ENCODE measurements around the gene ANKS4B. TPM values are rescaled to one million over a fixed set of nuclear protein-coding genes. Genes with fewer than 3 reads are reported as not detected.
"Not testable (repeated sequence)": the region's sequence is repeated elsewhere in the genome, so short reads cannot be mapped to it uniquely, and the experiment has no call there.

Gene ANKS4B
- total RNA-seq, 1 experiment from 2014 or later: 0.07 TPM

- TF ChIP-seq NR1H2 (CRISPR knock-in tag; IDR thresholded peaks at IDR 0.05) (no peak), ZNF263 (CRISPR knock-in tag; IDR thresholded peaks at IDR 0.05; ENCODE audit: low read depth) (no peak), RORB (CRISPR knock-in tag; IDR thresholded peaks at IDR 0.05) (no peak), EMX1 (CRISPR knock-in tag; IDR thresholded peaks at IDR 0.05) (no peak), CBFB (CRISPR knock-in tag; IDR thresholded peaks at IDR 0.05; ENCODE audit: low read depth) (no peak), ZNF219 (CRISPR knock-in tag; IDR thresholded peaks at IDR 0.05; ENCODE audit: borderline replicate concordance) (no peak)
These were observed 38.8 kb downstream of the ANKS4B start (continued) for GRCh38 chr16:21272253-21272652.

DNA sequence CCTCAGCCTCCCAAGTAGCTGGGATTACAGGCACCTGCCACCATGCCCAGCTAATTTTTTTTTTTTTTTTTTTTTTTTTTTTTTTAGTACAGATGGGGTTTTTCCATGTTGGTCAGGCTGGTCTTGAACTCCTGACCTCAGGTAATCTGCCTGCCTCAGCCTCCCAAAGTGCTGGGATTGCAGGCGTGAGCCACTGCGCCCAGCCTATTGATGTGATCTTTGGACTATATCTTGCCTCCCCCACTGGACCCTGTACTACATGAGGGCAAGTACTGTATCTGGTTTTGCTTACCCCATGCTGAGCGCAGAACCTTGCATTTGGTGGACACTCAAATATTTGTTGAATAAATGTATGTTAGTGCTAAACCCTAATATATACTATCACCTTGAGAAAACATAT is 39.3 kb downstream of the ANKS4B start:
- DNase-seq (ENCODE audit: low spot score); H3K27me3 Mint-ChIP-seq (ENCODE audit: low read depth); ATAC-seq; H3K9me3 Mint-ChIP-seq; H3K4me3 Mint-ChIP-seq; H3K27ac Mint-ChIP-seq; POLR2A ChIA-PET; H3K36me3 Mint-ChIP-seq: not testable (repeated sequence)
- CTCF ChIA-PET: interaction anchor here (0.6 to 7.4 kb wide), 6 partner anchors 28 to 531 kb away, joined by 3 to 72 read pairs (median 4); partner anchors contain the start of gene THUMPD1
- H3K4me1 Mint-ChIP-seq: peaks cover 24% of the 10 kb centered on the region

GRCh38 chr16:21274172-21274726 is 40.8 kb downstream of the ANKS4B start:
- Mint-ChIP-seq H3K36me3 (no peaks in the 10 kb centered on the region), H3K9me3 (no peaks in the 10 kb centered on the region), H3K27me3 (ENCODE audit: low read depth) (peaks cover 13% of the 10 kb centered on the region), H3K4me1 (peaks cover 27% of the 10 kb centered on the region), H3K4me3 (no peak overlapping the region), H3K27ac (no peak overlapping the region)
- ATAC-seq: no peak
- TF ChIP-seq HMGA2 (CRISPR knock-in tag; IDR thresholded peaks at IDR 0.05): peak; percentile 93
- TF ChIP-seq NR3C1 (CRISPR knock-in tag; conservative IDR thresholded peaks at IDR 0.05; ENCODE audit: low read depth): no peak
- no peak for TF ChIP-seq SP1 (CRISPR knock-in tag; conservative IDR thresholded peaks at IDR 0.05)
- no peak for TF ChIP-seq ZNF671 (CRISPR knock-in tag; IDR thresholded peaks at IDR 0.05)
- POLR2A ChIA-PET: no interaction called here
- DNase-seq (ENCODE audit: low spot score): no peak
- CTCF ChIA-PET: interaction anchor here (0.6 to 7.4 kb wide), 4 partner anchors 27 to 123 kb away, joined by 5 to 72 read pairs (median 26); no protein-coding TSS in a partner anchor

DNA sequence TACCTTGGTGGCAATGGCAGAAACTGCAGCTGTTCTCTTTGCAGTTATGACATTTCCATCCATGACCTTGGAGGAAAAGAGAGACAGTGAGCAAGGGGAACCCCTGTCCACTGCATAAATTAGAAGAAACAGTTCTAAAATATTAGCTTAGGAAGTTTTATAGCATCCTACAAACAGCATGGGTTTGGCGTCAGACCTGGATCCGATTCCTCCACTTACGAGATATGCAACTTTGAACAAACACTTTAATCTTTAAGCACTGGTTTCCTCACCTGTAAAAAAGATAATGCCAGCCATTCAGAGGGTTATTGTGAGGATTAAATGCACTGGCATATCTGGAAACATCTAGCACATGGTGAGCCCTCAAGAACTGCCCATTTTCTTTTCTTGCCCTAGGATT is 42.0 kb downstream of the ANKS4B start:
- TF ChIP-seq CBFB (CRISPR knock-in tag; IDR thresholded peaks at IDR 0.05; ENCODE audit: low read depth) (no peak), MYBL2 (CRISPR knock-in tag; IDR thresholded peaks at IDR 0.05) (no peak), MLX (CRISPR knock-in tag; IDR thresholded peaks at IDR 0.05) (no peak)
- TF ChIP-seq, protein P1, sequence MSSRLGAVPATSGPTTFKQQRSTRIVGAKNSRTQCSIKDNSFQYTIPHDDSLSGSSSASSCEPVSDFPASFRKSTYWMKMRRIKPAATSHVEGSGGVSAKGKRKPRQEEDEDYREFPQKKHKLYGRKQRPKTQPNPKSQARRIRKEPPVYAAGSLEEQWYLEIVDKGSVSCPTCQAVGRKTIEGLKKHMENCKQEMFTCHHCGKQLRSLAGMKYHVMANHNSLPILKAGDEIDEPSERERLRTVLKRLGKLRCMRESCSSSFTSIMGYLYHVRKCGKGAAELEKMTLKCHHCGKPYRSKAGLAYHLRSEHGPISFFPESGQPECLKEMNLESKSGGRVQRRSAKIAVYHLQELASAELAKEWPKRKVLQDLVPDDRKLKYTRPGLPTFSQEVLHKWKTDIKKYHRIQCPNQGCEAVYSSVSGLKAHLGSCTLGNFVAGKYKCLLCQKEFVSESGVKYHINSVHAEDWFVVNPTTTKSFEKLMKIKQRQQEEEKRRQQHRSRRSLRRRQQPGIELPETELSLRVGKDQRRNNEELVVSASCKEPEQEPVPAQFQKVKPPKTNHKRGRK (CRISPR knock-in tag; IDR thresholded peaks at IDR 0.05; ENCODE audit: borderline replicate concordance): no peak
- DNase-seq (ENCODE audit: low spot score) (no peak), ATAC-seq (no peak)
- Mint-ChIP-seq H3K27me3 (ENCODE audit: low read depth) (peaks cover 19% of the 10 kb centered on the region), H3K4me1 (peaks cover 27% of the 10 kb centered on the region), H3K36me3 (no peaks in the 10 kb centered on the region), H3K27ac (no peak overlapping the region), H3K4me3 (no peak overlapping the region), H3K9me3 (no peaks in the 10 kb centered on the region)
- ChIA-PET CTCF (interaction anchor here (6.5 to 7.4 kb wide), 2 partner anchors 25 to 86 kb away, joined by 47 to 72 read pairs; no protein-coding TSS in a partner anchor), POLR2A (no interaction called here)

DNA sequence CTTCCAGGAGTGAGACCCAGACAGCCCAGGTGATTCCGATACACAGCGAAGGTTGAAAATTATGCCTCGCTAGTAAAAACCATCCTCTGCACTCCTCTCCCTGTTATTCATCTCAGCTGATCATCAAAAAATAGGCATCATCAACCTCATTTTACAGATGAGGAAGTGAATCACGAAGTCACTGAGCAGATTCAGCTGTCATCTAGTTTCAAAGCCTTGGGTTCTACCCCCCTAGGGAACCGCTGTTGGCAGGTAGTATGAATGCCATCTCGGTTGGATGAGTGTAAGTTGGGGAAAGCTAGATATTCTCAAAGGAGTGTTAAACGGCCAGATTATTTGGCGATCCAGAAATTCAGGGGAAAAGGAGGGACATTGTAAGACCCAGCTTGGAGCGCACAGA is 42.6 kb downstream of the ANKS4B start:
- CTCF ChIA-PET: interaction anchor here (6.5 to 7.4 kb wide), 2 partner anchors 25 to 87 kb away, joined by 47 to 72 read pairs; no protein-coding TSS in a partner anchor
- Mint-ChIP-seq H3K27ac (no peak overlapping the region), H3K9me3 (no peaks in the 10 kb centered on the region), H3K4me3 (no peak overlapping the region), H3K27me3 (ENCODE audit: low read depth) (peaks cover 19% of the 10 kb centered on the region), H3K36me3 (no peaks in the 10 kb centered on the region), H3K4me1 (peaks cover 27% of the 10 kb centered on the region)
- DNase-seq (ENCODE audit: low spot score) (no peak), ATAC-seq (no peak)
- POLR2A ChIA-PET: no interaction called here
- no peak for TF ChIP-seq E2F1 (CRISPR knock-in tag; IDR thresholded peaks at IDR 0.05)
- no peak for TF ChIP-seq ZSCAN18 (CRISPR knock-in tag; IDR thresholded peaks at IDR 0.05)
- no peak for TF ChIP-seq TP53 (CRISPR knock-in tag; IDR thresholded peaks at IDR 0.05)
- TF ChIP-seq CBFB (CRISPR knock-in tag; IDR thresholded peaks at IDR 0.05; ENCODE audit: low read depth): no peak
- TF ChIP-seq GRHL2 (CRISPR knock-in tag; IDR thresholded peaks at IDR 0.05; ENCODE audit: insufficient replicate concordance, severe bottlenecking): no peak
- TF ChIP-seq E2F4 (CRISPR knock-in tag; IDR thresholded peaks at IDR 0.05; ENCODE audit: borderline replicate concordance, low read depth): no peak
- no peak for TF ChIP-seq ZNF416 (CRISPR knock-in tag; IDR thresholded peaks at IDR 0.05)
- no peak for TF ChIP-seq ESRRA (CRISPR knock-in tag; IDR thresholded peaks at IDR 0.05; ENCODE audit: borderline replicate concordance)

Measured in WTC11 (cell line).